DOHH2 (cell line): Measurements from ENCODE around the gene NAT14.

Source experiments
- H3F3A ChIP-seq: fragments of 200-600 bp; sonication (generic), shearing (Covaris generic); 2 replicates; pipeline ENCODE4 v1.6.0; 2016; ENCODE audit warnings: antibody characterized with exemption, mild to moderate bottlenecking; ENCODE audit not compliant: control insufficient read depth, insufficient read depth
- H3K27ac ChIP-seq: fragments of 200-600 bp; sonication (generic); 2 replicates; pipeline ENCODE4 v1.5.1; 2014; ENCODE audit warnings: low read depth, mild to moderate bottlenecking, low read length, moderate library complexity
- H3K27me3 ChIP-seq: fragments of 200-600 bp; sonication (generic); 2 replicates; pipeline ENCODE4 v1.6.1; 2014; ENCODE audit warnings: mild to moderate bottlenecking, low read length, mixed read lengths; ENCODE audit not compliant: control insufficient read depth
- H3K36me3 ChIP-seq: fragments of 200-600 bp; sonication (generic); 2 replicates; pipeline ENCODE4 v1.6.1; 2014; ENCODE audit warnings: mild to moderate bottlenecking, low read length, moderate library complexity, mixed read lengths; ENCODE audit not compliant: control insufficient read depth
- H3K4me1 ChIP-seq: fragments of 200-600 bp; sonication (generic); 2 replicates; pipeline ENCODE4 v1.6.1; 2014; ENCODE audit warnings: mild to moderate bottlenecking, low read length, mixed read lengths; ENCODE audit not compliant: control insufficient read depth
- H3K4me2 ChIP-seq: fragments of 200-600 bp; sonication (generic); 2 replicates; pipeline ENCODE4 v1.6.0; 2014; ENCODE audit warnings: mild to moderate bottlenecking, low read length, moderate library complexity
- H3K4me3 ChIP-seq: fragments of 200-600 bp; sonication (generic); 2 replicates; pipeline ENCODE4 v1.5.1; 2014; ENCODE audit warnings: mild to moderate bottlenecking, low read length, mixed read lengths
- H3K79me2 ChIP-seq: fragments of 200-600 bp; sonication (generic); 2 replicates; pipeline ENCODE4 v1.6.1; 2014; ENCODE audit warnings: mild to moderate bottlenecking, low read length, mixed read lengths; ENCODE audit not compliant: control insufficient read depth
- H3K9me2 ChIP-seq: fragments of 200-600 bp; sonication (generic); replicated peaks from 2 replicates; pipeline ENCODE4 v1.6.1; 2014; ENCODE audit warnings: mild to moderate bottlenecking, low read length, mixed read lengths; ENCODE audit not compliant: control insufficient read depth
- H3K9me3 ChIP-seq: fragments of 200-600 bp; sonication (generic); 2 replicates; pipeline ENCODE4 v1.6.1; 2014; ENCODE audit warnings: antibody characterized with exemption, low read length, mixed read lengths; ENCODE audit not compliant: control insufficient read depth, insufficient read depth
- H4K20me1 ChIP-seq: fragments of 200-600 bp; sonication (generic); 2 replicates; pipeline ENCODE4 v1.6.0; 2014; ENCODE audit warnings: low read depth, mild to moderate bottlenecking, antibody characterized with exemption, low read length, moderate library complexity; ENCODE audit not compliant: control insufficient read depth, insufficient read depth
- EZH2phosphoT487 ChIP-seq: fragments of 200-600 bp; sonication (generic); IDR thresholded peaks from 2 replicates; pipeline ENCODE4 v1.6.1; 2017; ENCODE audit warnings: borderline replicate concordance, mild to moderate bottlenecking, antibody characterized with exemption, low read length, moderate library complexity, mixed read lengths
- TF ChIP-seq, protein P1 (sequence below): fragments of 200-600 bp; sonication (generic); IDR thresholded peaks from one replicate; pipeline ENCODE4 v1.5.1; 2014; ENCODE audit warnings: antibody characterized with exemption, mild to moderate bottlenecking, low read depth, low read length; ENCODE audit not compliant: poor library complexity, severe bottlenecking

Gene NAT14

GRCh38 chr19:55527197-55528029, 42.4 kb downstream of the NAT14 start:
- TF ChIP-seq EZH2phosphoT487 = no peak
- TF ChIP-seq, protein P1, sequence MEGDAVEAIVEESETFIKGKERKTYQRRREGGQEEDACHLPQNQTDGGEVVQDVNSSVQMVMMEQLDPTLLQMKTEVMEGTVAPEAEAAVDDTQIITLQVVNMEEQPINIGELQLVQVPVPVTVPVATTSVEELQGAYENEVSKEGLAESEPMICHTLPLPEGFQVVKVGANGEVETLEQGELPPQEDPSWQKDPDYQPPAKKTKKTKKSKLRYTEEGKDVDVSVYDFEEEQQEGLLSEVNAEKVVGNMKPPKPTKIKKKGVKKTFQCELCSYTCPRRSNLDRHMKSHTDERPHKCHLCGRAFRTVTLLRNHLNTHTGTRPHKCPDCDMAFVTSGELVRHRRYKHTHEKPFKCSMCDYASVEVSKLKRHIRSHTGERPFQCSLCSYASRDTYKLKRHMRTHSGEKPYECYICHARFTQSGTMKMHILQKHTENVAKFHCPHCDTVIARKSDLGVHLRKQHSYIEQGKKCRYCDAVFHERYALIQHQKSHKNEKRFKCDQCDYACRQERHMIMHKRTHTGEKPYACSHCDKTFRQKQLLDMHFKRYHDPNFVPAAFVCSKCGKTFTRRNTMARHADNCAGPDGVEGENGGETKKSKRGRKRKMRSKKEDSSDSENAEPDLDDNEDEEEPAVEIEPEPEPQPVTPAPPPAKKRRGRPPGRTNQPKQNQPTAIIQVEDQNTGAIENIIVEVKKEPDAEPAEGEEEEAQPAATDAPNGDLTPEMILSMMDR = no peak
- H3K27ac ChIP-seq = no peak overlapping the region
- no peaks in the 10 kb centered on the region for H3K27me3 ChIP-seq
- H3K4me1 ChIP-seq = no peaks in the 10 kb centered on the region
- no peak overlapping the region for H3K4me3 ChIP-seq
- no peak overlapping the region for H3K4me2 ChIP-seq
- H3K9me2 ChIP-seq = no peaks in the 10 kb centered on the region
- no peaks in the 10 kb centered on the region for H4K20me1 ChIP-seq
- no peaks in the 10 kb centered on the region for H3K79me2 ChIP-seq
- H3F3A ChIP-seq = peaks cover 6% of the 10 kb centered on the region
- peaks cover 16% of the 10 kb centered on the region; the same call in 1 of the 2 replicates for H3K9me3 ChIP-seq
- H3K36me3 ChIP-seq = no peaks in the 10 kb centered on the region

- no peaks in the 10 kb centered on the region for H3K79me2 ChIP-seq
- H3K9me3 ChIP-seq = peaks cover 16% of the 10 kb centered on the region; the same call in 1 of the 2 replicates
- TF ChIP-seq, protein P1 = no peak
- TF ChIP-seq EZH2phosphoT487 = no peak
- H4K20me1 ChIP-seq = no peaks in the 10 kb centered on the region
- H3K27me3 ChIP-seq = no peaks in the 10 kb centered on the region
- peaks cover 6% of the 10 kb centered on the region for H3F3A ChIP-seq
- no peak overlapping the region for H3K4me2 ChIP-seq
- no peak overlapping the region for H3K27ac ChIP-seq
- H3K36me3 ChIP-seq = no peaks in the 10 kb centered on the region
- no peaks in the 10 kb centered on the region for H3K9me2 ChIP-seq
- no peaks in the 10 kb centered on the region for H3K4me1 ChIP-seq
- H3K4me3 ChIP-seq = no peak overlapping the region
Observed at GRCh38 chr19:55528030-55528803, 43.2 kb downstream of the NAT14 start.

DNA sequence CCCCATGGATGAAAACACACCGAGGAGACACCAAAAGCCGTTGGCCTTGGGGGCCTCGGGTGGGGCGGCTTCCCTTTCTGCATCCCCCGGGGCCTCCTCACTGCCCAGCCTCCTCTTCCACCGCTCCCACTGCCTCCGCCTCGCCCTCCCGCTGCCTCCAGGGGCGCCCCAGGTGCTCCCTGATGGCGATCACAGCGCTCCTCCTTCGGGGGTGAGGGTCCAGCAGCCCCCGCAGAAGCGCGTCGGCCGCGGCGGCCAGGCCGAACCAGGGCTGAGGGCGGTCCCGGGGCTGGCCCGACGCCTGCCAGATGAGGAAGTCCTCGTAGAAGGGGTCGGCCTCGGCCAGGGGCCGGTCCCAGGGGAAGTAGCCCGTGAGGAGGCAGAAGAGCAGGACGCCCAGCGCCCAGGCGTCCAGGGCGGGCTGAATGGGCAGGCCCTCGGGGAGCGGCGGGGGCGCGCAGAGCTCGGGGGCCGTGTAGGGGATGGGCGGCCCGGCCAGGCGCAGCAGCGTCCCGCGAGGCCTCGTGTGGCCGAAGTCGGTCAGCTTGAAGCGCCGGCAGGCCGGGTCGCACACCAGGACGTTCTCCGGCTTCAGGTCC, 44.7 kb downstream of the NAT14 start:
- Histone ChIP-seq H3K4me2 (no peak overlapping the region), H3K27me3 (no peaks in the 10 kb centered on the region), H3F3A (peaks cover 6% of the 10 kb centered on the region), H3K36me3 (no peaks in the 10 kb centered on the region), H3K4me1 (no peaks in the 10 kb centered on the region), H3K9me2 (no peaks in the 10 kb centered on the region), H3K4me3 (no peak overlapping the region), H4K20me1 (no peaks in the 10 kb centered on the region), H3K9me3 (peaks cover 16% of the 10 kb centered on the region; the same call in 1 of the 2 replicates), H3K79me2 (no peaks in the 10 kb centered on the region), H3K27ac (no peak overlapping the region)
- TF ChIP-seq, protein P1 = no peak
